ENCODE data around the gene GMPR2.

- TF ChIP-seq POLR2A (IDR thresholded peaks at IDR 0.05) (no peak), CTCF (IDR thresholded peaks at IDR 0.05) (no peak), POLR2AphosphoS5 (IDR thresholded peaks at IDR 0.05; ENCODE audit: insufficient read depth in 1 of 2, low read depth in 1 of 2) (peak in 1 of 2 donors; percentile 31)
Observed at GRCh38 chr14:24274101-24274543, 41.4 kb downstream of the GMPR2 start.
